Gastrocnemius medialis (tissue), 4 donors: ENCODE results near the gene TMEM132D.

Source experiments
- POLR2A ChIP-seq, 2 donors: fragments of 450-650 bp; IDR thresholded peaks; one replicate each; pipeline ENCODE4 v1.6.1; 2017; ENCODE audit warnings: antibody characterized with exemption in 2 of 2, mild to moderate bottlenecking in 2 of 2, moderate library complexity in 2 of 2
- TF ChIP-seq, protein P1 (sequence below), 5 experiments: fragments of 450-650 bp in 3 of 5; fragments of 200-600 bp in 2 of 5; sonication (generic) in 2 of 5; IDR thresholded peaks in 4 of 5; conservative IDR thresholded peaks in 1 of 5; 1 replicate in 4 of 5; 2 replicates in 1 of 5; pipeline ENCODE4 v1.5.1; 2016 to 2019; ENCODE audit warnings: antibody characterized with exemption in 5 of 5, mild to moderate bottlenecking in 3 of 5, moderate library complexity in 3 of 5

DNA sequence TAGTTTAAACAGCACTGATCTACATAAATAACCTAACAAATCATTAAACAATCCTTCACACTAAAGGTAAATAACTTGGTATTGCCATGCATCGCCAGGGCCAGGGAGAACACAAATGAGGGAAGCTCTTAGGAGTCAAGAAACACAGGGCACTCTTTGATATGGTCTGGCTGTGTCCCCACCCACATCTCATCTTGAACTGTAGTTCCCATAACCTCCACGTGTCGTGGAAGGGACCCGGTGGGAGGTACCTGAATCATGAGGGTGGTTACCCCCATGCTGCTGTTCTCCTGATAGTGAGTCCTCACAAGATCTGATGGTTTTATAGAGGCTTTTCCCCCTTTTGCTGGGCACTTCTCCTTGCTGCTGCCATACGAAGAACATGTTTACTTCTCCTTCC is 17.3 kb downstream of the TMEM132D start:
- TF ChIP-seq, protein P1, sequence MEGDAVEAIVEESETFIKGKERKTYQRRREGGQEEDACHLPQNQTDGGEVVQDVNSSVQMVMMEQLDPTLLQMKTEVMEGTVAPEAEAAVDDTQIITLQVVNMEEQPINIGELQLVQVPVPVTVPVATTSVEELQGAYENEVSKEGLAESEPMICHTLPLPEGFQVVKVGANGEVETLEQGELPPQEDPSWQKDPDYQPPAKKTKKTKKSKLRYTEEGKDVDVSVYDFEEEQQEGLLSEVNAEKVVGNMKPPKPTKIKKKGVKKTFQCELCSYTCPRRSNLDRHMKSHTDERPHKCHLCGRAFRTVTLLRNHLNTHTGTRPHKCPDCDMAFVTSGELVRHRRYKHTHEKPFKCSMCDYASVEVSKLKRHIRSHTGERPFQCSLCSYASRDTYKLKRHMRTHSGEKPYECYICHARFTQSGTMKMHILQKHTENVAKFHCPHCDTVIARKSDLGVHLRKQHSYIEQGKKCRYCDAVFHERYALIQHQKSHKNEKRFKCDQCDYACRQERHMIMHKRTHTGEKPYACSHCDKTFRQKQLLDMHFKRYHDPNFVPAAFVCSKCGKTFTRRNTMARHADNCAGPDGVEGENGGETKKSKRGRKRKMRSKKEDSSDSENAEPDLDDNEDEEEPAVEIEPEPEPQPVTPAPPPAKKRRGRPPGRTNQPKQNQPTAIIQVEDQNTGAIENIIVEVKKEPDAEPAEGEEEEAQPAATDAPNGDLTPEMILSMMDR (IDR thresholded peaks at IDR 0.05 in 4 of 5, conservative IDR thresholded peaks at IDR 0.05 in 1 of 5): no peak
- no peak for TF ChIP-seq POLR2A (IDR thresholded peaks at IDR 0.05)
